CD4-positive, alpha-beta T cell (primary cell): Measurements from ENCODE around the gene TAS1R1. TPM values are rescaled to one million over a fixed set of nuclear protein-coding genes. Genes with fewer than 3 reads are reported as not detected.
A peak's percentile ranks its signal among the peaks of the same experiment; 100 is the strongest.

Experiments
- ATAC-seq: fragments of 200-7000 bp; cut with Tn5 transposase; one replicate; pipeline ENCODE4 v1.10.0; 2022; ENCODE audit warnings: mild to moderate bottlenecking; ENCODE audit not compliant: poor library complexity
- CTCF ChIA-PET: fragments of 350-600 bp; sonication (Branson Sonifier 250); formaldehyde crosslinking; loops from one replicate; lab custom pipeline; 2021; ENCODE audit warnings: antibody characterized with exemption, inconsistent platforms; lab: Charles Lee
- POLR2A ChIA-PET: fragments of 350-600 bp; sonication (Branson Sonifier 250); formaldehyde crosslinking; loops from one replicate; lab custom pipeline; 2021; ENCODE audit warnings: antibody characterized with exemption, inconsistent platforms; lab: Charles Lee
- DNase-seq, 14 experiments: peaks; one replicate each; pipeline ENCODE4 v3.0.0-alpha.2; 2013 to 2020; ENCODE audit warnings: mixed read lengths in 2 of 14
- H3K27ac ChIP-seq, 2 donors: one replicate each; pipeline versions ENCODE4 v1.5.1 to v1.7.0; 2013; ENCODE audit warnings: low read length in 2 of 2, low read depth in 1 of 2, mild to moderate bottlenecking in 1 of 2
- H3K27me3 ChIP-seq, 2 experiments: 1 replicate in 1 of 2; 2 replicates in 1 of 2; pipeline versions ENCODE4 v1.6.1 to v1.7.0; 2013; ENCODE audit warnings: low read length in 2 of 2, control low read depth in 1 of 2, mild to moderate bottlenecking in 1 of 2, moderate library complexity in 1 of 2; ENCODE audit not compliant: insufficient read depth in 2 of 2, control insufficient read depth in 1 of 2
- H3K36me3 ChIP-seq: one replicate; pipeline ENCODE4 v1.6.1; 2013; ENCODE audit warnings: low read length, control low read depth; ENCODE audit not compliant: insufficient read depth
- H3K4me1 ChIP-seq: one replicate; pipeline ENCODE4 v1.6.1; 2013; ENCODE audit warnings: low read length, control low read depth; ENCODE audit not compliant: insufficient read depth
- H3K4me3 ChIP-seq: one replicate; pipeline ENCODE4 v1.5.1; 2013; ENCODE audit warnings: mild to moderate bottlenecking, low read length, moderate library complexity
- H3K9me3 ChIP-seq, 2 experiments: 1 replicate in 1 of 2; 2 replicates in 1 of 2; pipeline versions ENCODE4 v1.6.1 to v1.7.0; 2013; ENCODE audit warnings: low read length in 2 of 2, mild to moderate bottlenecking in 2 of 2, control low read depth in 1 of 2, moderate library complexity in 1 of 2; ENCODE audit not compliant: control insufficient read depth in 1 of 2, insufficient read depth in 1 of 2
- H3K27ac Mint-ChIP-seq: one replicate; pipeline ENCODE4 v1.8.0; 2020; ENCODE audit warnings: mixed read lengths
- H3K27me3 Mint-ChIP-seq: one replicate; pipeline ENCODE4 v1.8.0; 2021; ENCODE audit warnings: mixed read lengths
- H3K36me3 Mint-ChIP-seq: one replicate; pipeline ENCODE4 v1.8.0; 2021; ENCODE audit warnings: low read depth, mixed read lengths
- H3K4me1 Mint-ChIP-seq: one replicate; pipeline ENCODE4 v1.8.0; 2021; ENCODE audit warnings: low read depth, mixed read lengths
- H3K4me3 Mint-ChIP-seq: one replicate; pipeline ENCODE4 v1.8.0; 2020; ENCODE audit warnings: mild to moderate bottlenecking, mixed read lengths
- H3K9me3 Mint-ChIP-seq: one replicate; pipeline ENCODE4 v1.8.0; 2020; ENCODE audit warnings: mixed read lengths
- CTCF ChIP-seq: fragments of 200-600 bp; IDR thresholded peaks from one replicate; pipeline ENCODE4 v1.8.0; 2022; ENCODE audit warnings: antibody characterized with exemption, mild to moderate bottlenecking
- intact Hi-C, 2 experiments: fragments of 100-400 bp; cut with DNase I in 1 of 2; cut with micrococcal nuclease in 1 of 2; formaldehyde crosslinking; loops; one replicate each; pipeline versions ENCODE4 v1.15.1 to v1.9.0; 2023 to 2025; cut with DNase I, micrococcal nuclease
- total RNA-seq, 174 experiments: library from RNA in 2 of 174; stranded (reverse) in 2 of 174; gene quantifications; one replicate each; pipeline ENCODE4 v1.2.3 and lab custom pipeline; 2021 to 2026

Gene TAS1R1
- total RNA-seq, 2 experiments from 2014 or later, result not detected

- Mint-ChIP-seq H3K27ac (peak overlapping the region; percentile 66), H3K36me3 (peaks cover 33% of the 10 kb centered on the region), H3K27me3 (no peaks in the 10 kb centered on the region), H3K9me3 (no peaks in the 10 kb centered on the region), H3K4me1 (peaks cover 50% of the 10 kb centered on the region), H3K4me3 (peak overlapping the region; percentile 27)
- no peak for TF ChIP-seq CTCF
- intact Hi-C loops, result no loop called here
- Histone ChIP-seq H3K4me1 (peaks cover 58% of the 10 kb centered on the region), H3K4me3 (no peak overlapping the region), H3K36me3 (peaks cover 25% of the 10 kb centered on the region), H3K9me3 (no peaks in the 10 kb centered on the region), H3K27me3 (no peaks in the 10 kb centered on the region), H3K27ac (no peak overlapping the region)
- no peak for DNase-seq
- CTCF ChIA-PET, result interaction anchor here (1.3 kb wide), 1 partner anchor 30 kb away, joined by 5 read pairs; the partner anchor contains the start of gene NOL9
- no peak for ATAC-seq
- POLR2A ChIA-PET, result interaction anchor here (7.2 kb wide), 1 partner anchor 18 kb away, joined by 139 read pairs; the partner anchor contains the start of gene KLHL21
Observed at GRCh38 chr1:6584126-6585080, 29.3 kb downstream of the TAS1R1 start.

- peaks cover 34% of the 10 kb centered on the region for H3K36me3 Mint-ChIP-seq
- ChIA-PET POLR2A (interaction anchor here (7.2 kb wide), 1 partner anchor 17 kb away, joined by 139 read pairs; the partner anchor contains the start of gene KLHL21), CTCF (no interaction called here)
- ATAC-seq (no peak), DNase-seq (no peak)
- Histone ChIP-seq H3K4me3 (no peak overlapping the region), H3K27me3 (no peaks in the 10 kb centered on the region), H3K4me1 (peaks cover 54% of the 10 kb centered on the region), H3K27ac (no peak overlapping the region), H3K36me3 (peaks cover 33% of the 10 kb centered on the region), H3K9me3 (no peaks in the 10 kb centered on the region)
- H3K27ac Mint-ChIP-seq, result peak overlapping the region; percentile 66
- peaks cover 43% of the 10 kb centered on the region for H3K4me1 Mint-ChIP-seq
- no peak for TF ChIP-seq CTCF
- H3K4me3 Mint-ChIP-seq, result peak overlapping the region; percentile 27
- no peaks in the 10 kb centered on the region for H3K9me3 Mint-ChIP-seq
- intact Hi-C loops, result no loop called here
- H3K27me3 Mint-ChIP-seq, result no peaks in the 10 kb centered on the region
Observed at GRCh38 chr1:6585081-6585722, 30.1 kb downstream of the TAS1R1 start.

GRCh38 chr1:6585841-6586240 lies 30.7 kb downstream of the TAS1R1 start:
- Histone ChIP-seq H3K27me3 (no peaks in the 10 kb centered on the region), H3K36me3 (peaks cover 39% of the 10 kb centered on the region), H3K4me1 (peaks cover 52% of the 10 kb centered on the region), H3K9me3 (no peaks in the 10 kb centered on the region), H3K27ac (no peak overlapping the region), H3K4me3 (no peak overlapping the region)
- Mint-ChIP-seq H3K27me3 (no peaks in the 10 kb centered on the region), H3K36me3 (peaks cover 35% of the 10 kb centered on the region), H3K27ac (no peak overlapping the region), H3K4me3 (no peak overlapping the region), H3K9me3 (no peaks in the 10 kb centered on the region), H3K4me1 (peaks cover 42% of the 10 kb centered on the region)
- no peak for ATAC-seq
- DNase-seq, result no peak
- intact Hi-C loops, result no loop called here
- CTCF ChIA-PET, result no interaction called here
- no peak for TF ChIP-seq CTCF
- POLR2A ChIA-PET, result no interaction called here
